HTR-8/SVneo (cell line): ENCODE measurements around the gene IFT27.

Experiments
- DNase-seq: peaks from one replicate; pipeline ENCODE4 v3.0.0; 2011; ENCODE audit warnings: low spot score, mixed read lengths; ENCODE audit not compliant: insufficient read length
- FAIRE-seq: peaks from 2 replicates; lab custom pipeline; 2011; peaks lifted over from hg19 to GRCh38; lab: Jason Lieb, UNC

IFT27 gene

DNA sequence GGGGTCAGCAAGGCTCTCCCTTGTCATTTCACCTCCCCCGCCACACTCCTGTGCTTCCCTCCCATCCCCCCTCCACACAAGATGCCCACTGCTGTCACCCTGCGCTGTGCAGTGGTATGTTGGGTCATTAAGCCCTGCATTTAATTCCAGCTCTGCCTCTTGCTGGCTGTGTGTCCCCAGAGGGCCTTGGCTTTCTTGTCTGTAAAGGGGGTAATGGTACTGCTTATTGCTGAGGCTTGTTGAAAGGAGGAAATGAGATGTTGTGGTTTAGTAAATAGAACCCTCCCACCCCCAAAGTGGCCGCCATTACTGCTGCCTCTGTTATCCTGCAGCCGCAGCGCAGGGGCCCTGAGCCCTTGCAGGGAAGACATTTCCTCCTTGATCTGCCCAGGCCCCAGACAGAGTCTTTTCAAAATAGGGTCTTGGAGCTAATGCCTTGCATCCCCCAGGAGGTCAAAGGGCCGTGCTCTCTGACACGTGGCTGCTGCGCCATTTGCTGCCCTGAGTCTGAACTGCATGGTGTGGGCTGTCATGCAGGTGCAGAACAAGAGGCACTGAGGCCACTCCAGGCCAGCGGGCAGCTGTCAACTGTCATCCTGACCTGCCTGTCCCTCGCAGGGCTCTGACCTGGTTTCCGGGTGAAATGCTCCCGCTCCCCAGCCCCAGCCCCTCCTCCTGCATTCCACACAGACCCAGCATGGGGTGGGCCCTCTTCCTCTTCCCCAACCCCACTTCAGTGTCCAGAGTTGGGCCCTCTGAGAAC is 22.2 kb upstream of the IFT27 start:
- no peak for FAIRE-seq
- DNase-seq: no peak

DNA sequence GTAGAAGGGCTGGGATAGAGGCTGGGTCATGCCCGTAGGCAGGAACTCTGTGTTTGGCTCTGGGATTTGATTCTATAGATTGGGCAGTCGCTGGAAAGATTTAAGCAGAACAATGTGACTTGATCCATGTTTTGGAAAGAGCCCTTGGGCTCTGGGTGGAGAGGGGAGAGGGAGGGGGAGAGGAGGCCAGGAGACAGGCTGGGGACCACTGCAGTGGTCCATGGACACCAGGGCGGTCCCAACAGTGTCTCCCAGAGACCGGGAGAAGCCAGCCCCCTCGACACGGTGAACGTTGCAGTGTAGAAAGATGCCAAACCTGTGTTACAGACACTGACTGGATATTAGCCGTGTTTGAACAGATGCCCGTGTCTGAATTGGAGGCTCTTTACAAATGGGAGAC is 21.5 kb upstream of the IFT27 start:
- FAIRE-seq: no peak
- DNase-seq: no peak

DNA sequence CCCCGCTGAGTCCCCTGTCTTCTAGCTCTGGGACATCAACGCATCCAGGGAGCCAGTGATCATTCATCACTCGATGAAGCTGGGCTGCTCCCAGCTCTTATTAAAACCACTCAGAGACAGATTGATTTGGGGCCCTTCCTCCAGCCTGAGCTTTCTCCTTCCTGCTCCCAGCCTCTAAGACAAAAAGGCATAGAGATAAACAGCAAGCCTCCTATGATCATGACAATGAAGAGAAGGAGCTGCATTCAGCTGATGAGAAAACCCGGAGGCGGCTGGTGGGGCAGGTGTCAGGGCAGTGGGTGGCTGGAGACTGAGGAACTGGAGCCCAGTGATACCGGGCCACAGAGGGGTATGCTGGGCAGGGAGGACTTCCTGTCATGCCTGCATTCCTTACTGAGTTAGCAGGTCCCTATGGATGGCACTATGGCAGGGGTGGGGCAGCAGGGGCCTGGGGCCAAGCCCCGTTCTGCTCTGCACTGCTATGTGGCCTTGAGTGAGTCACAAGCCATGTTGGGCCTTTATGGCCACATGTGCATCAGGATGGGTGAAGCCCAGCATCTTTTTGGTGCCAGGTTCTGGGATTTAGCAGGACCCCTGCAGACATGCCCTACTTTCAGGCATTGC is 20.7 kb upstream of the IFT27 start:
- no peak for DNase-seq
- FAIRE-seq: no peak

DNA sequence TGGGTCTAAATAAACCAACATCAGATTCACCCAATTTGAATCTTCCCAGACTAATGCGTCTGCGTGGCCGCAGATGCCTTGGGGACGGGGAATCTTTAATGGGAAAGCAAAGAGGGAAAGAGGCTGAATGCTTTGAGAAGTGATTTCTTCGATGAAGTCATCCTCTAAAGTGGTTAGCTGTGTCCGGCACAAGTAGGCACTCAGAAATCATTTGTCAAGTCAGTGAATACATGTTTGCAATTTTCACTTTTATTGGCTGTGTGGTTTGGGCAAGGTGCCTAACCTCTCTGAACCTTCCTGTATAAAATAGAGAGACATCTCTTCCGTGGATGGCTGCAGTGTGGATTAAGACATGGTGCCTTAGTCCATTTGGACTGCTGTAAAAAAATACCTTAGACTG is 19.7 kb upstream of the IFT27 start:
- FAIRE-seq: no peak

DNA sequence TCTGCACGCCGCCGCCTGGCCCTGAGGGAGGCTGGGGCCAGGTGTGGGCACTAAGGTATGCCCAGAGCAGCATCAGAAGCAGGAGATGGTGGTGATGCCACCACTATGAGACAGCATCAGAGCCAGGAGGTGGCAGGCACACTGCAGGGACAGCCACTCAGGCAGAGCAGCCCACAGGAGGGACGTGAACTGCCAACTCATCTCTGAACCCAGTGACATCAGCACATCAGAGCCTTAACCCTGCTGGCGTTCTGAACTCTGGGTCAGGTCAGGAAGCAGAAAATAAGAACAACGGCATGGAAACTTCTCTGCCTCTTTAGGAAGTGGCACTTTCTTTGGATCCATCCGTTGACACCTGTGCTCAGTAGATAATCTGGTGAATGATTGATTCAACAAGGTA is 14.7 kb upstream of the IFT27 start:
- DNase-seq: no peak
- FAIRE-seq: no peak

More for the DNA sequence above, 19.7 kb upstream of the IFT27 start:
- no peak for DNase-seq

DNA sequence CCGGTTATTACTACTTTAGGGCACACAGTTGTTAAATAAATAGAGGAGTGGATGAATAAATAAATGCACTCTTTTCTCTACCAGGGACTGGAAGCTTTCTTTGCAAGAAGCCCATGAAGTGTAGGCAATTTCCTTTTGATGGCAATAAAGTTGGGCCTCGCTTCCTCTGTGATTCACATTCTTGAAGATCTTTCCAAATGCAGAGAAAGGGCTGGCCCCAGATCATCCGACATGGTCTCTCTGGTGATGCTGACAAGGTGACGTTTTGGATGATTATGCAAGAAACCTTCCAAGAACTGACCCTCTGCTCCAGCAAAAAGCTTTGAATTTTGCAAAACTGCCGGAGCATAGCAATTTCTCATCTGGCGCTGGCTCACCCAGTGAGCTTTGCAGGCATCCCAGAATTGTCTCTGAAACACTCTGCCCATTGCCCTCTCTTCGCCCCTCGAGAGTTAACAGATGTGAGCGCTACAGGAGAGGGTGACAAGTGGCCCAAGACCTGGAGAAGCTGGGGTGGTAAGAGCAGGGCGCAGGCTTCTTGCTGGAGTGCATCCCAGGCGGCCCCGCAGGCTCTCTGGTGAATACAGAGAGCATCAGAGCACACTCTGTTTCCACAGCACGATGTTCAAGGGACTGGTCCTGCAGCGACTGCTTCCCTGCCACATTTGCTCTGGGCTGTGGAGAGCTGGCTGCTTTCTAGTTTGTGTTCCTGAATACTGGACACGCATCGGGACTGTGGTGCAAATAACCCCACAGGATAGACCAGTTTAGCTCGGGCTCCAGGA is 11.5 kb upstream of the IFT27 start:
- FAIRE-seq (no peak), DNase-seq (no peak)

DNA sequence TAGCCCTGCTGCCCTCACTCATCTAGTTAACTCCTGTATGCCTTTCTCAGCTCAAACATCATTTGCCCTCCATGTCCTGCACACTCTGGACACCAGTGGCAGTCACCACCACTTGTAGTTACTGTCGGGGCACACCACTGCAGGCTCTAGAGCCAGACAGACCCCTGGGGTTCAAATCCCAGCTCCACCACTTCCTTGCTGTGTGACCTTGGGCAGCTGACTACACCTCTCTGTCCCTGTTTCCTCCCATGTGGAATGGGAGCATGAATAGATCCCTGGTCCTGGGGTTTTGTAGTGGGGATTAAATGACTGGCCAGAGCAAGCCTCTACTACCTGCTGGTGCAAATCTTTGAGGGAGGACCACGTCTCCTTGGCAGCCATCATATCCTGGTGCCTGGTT is 7.8 kb upstream of the IFT27 start:
- DNase-seq: no peak
- FAIRE-seq: no peak

DNA sequence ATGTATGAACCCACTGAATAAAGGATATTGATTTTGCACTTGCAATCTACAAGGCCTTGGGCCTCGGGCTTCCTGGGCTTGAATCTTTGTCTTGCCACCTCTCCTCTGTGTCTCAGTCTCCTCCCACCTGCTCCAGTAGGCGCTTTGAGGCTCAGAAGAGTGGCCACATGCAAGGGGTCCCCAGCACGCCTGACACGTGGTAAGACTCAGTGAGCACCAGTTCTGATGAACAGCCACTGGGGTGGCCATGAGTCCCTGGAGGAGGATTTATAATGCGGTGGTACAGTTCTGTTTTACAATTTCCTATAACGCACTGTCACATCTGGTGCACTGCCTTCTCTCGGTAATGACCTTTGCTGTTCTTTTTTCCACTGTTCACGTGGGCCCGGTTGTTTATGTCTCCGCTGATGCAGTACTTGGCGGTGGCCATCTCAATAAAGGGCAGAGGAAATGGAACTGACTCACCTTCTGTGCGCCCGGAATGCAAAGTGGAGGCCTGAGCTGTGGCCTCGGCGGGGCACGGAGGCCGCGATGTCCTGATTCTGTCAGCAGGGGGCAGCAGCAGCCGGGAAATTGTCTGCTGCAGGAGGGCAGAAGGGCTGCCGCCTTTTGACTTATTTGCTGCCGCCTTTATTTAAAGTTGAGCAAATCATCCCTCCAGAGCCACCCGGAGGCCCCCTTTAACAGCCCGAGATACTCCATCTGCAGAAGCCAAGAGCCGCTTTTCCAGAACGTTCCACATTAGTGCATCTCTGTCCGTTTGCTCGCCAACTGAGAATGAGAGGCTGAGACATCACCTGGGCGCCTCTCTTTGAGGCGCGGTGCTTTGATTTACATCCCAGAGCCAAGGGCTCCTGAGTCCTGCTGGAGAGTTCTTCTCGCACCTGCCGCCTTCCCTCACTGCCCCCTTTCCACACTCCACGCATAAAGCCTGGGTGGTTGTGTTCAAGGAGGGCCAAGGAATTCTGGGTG is 6.0 kb upstream of the IFT27 start:
- FAIRE-seq (no peak), DNase-seq (peak; percentile 73)

DNA sequence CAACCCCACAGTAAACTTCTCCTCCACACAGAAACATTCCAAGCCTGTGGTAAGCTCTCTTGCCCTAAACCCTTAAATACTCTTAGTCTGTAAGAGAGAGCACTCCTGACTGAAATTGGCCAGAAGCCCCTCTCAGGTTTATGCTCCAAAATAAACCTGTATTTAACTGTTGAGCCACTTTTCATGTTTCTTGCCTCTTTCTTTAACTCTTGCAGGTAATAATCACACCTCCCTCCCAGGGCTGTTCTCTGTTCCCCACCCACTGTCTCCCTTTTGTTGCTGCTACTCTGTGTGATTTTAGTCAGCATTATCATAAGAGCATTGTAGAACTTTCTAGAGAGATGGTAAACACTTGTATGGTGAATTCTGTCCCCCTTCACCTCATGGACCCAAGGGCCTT is 2.1 kb upstream of the IFT27 start:
- DNase-seq: no peak
- no peak for FAIRE-seq

DNA sequence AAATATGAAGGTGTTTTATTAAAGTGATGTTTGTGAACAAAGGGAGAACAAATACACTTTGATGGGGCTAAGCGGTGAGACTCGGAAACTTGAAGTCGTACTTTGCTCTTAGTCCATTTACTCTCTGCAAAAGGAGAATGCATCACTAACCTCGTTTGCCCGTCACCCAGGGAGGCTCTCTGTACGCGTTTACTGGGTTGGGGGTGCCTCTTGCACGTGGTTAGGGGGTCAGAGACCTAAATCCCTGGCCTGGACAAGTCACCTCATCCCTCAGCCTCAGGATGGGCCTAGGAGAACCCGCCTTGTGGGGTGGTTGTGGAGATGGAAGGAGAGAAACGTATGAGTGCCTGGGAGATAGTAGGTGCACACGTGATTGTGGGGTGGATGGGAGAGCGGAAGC is 803 bp upstream of the IFT27 start:
- DNase-seq (no peak), FAIRE-seq (no peak)

DNA sequence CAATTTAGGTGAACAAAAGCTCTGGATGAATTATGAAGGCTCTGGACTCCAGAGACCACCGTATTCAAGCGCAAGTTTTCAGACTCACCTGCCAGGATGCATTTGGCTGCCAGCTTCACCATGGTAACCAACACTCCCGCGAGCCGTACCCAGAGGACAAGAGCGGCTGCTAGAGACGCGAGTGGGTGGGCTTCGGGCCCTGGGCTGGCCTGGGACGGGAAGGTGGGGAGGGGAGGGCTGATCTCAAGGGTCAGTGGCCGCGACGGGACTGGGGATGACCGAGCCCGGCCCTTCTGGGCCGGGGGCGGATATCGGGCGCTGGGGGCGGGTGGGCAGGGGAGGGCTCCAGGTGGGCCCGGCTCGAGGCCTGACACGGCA is 344 bp downstream of the IFT27 start:
- no peak for DNase-seq
- FAIRE-seq: no peak

DNA sequence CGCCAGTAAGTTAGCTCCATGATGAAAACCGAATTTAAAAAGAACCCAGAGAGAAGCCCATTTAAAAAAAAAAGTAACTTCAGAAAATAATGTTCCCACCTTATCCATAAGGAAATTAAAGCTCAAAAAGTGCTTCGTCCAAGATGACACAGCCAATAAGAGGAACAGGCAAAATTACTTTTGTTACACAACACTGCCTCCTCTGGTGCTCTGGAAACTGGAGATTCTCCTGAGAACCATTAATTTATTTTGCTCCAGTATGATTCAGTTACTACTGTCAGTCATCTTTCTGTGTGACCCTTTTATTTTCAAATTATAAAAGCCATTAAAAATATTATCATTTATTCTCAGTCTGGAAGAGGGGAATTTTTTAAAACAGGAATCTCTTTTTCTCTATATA is 2.0 kb downstream of the IFT27 start:
- DNase-seq (no peak), FAIRE-seq (no peak)

DNA sequence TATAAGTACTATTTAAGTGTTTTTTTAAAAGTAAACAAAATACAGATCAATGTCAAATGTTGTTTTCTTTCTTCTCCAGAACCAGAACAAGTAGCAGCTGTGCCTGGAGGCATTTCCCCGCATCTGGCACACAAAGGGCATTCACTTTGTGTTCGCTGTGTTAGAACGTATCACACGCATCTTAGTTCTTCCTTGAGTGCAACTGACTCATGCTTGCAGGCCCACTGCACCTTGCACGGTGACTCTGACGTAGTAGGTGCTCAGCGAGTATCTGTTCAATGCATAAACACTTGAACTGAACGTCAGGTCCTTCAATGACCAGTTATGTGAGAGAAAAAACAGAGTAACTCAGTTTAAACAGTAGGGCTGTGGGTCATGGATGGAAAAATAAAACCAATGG is 3.5 kb downstream of the IFT27 start:
- DNase-seq (no peak), FAIRE-seq (no peak)

DNA sequence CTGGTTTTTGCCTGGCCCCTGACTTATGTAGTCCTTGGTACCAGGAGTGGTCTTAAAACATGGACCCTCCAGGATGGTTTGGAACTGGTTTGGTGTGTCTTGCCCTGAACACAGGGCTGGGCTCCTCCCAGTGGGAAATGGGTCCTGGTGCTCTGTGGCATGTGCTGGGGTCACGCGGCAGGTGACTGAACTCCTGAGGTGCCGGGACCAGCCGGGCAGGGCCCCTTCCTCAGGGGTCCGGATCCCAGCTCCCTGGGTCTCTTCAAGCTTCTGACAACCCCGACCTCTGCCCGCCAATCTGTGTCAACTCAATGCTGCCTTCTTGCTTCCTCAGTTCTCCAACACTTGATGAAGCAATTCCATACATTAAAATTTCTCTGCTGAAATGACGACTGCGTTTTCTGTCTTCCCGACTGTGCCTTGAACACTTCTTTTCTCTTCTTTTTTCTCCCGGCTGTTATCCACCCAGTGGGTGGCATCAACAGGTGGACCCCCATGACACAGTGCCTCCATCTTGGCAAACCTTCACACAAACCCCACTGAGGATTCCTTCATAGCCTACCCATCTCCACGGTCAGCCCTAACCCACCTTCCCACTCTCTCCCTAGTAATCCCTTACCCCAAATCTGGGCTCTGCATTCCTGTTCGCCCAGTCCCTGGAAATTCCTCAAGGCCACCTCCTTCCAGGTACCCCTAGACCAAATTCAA is 4.4 kb downstream of the IFT27 start:
- no peak for DNase-seq

DNA sequence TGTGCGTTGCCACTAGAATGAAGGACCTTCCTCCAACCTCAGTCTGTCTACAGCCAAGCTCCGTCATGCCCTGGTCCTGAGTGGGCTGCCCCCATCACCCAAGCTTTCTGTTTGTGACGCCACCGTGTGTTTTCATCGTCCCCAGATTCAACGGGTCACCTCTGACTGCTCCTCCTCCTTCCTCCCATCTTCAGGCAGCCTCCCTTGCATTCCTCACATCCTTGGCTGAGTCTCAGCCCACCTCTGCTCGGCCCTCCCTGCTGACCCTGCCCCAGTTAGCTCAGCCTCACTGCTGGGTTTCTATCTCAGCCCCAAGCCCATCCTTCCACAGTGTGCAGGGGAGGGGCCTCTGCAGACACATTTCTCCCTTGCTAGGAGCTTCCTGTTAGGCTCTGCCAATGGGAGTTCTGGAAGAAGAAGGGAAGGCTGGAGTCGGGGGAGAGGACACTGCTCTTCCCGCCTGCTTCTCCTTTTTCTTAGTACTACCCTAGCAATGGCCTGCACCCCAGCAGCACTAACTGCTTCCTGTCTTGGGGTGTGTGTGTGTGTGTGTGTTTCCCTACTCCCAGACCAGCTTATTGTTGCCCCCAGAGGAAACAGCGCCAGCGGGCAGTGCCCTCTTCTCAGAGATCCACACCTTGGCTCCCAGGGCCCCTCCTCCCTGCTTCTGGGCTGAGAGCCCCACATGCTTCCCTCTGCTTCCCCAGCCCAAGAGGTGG is 5.2 kb downstream of the IFT27 start:
- DNase-seq (no peak), FAIRE-seq (no peak)

More for the DNA sequence above, 4.4 kb downstream of the IFT27 start:
- FAIRE-seq: no peak

DNA sequence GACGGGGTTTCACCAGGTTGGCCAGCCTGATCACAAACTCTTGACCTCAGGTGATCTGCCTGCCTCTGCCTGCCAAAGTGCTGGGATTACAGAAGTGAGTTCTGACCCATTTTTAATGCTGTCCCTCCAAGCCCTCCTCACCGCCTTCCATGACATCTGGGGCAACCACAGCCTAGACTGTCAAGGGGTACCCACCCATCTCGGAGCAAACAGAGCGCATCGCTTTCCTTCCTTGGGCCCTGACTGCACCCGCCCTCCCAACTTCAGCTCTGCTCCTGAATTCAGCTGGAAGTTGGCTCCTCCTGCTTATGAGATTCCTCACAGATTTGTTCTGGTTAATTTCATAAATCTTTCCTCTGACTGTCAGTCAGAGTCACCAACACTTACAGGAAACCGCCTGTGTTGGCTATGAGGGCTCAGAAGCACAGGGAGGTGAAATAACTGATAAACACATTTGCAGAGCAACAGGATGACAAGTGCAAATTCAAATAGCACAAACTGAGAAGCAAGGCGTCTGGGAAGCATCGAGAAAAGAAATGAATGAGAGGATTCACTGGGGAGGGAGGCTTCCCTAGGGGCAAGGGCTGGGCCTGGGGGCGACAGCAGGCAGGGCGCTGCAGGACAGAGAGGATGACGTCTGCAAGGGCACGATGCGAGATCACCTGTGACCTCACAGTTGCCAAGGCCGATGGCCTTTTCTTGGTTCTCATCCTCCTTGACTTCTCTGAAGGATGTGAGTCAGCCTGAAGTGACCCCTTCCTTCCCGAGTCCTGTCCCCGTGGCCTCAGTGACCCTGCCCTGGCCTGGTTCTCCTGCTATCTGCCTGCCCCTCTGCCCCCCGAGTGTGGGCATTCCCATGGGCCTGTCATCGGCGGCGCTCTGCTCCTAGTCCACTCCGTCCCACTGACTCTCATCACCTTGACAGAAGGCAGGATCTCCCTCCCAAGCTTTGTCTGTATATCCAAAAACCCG is 6.1 kb downstream of the IFT27 start:
- no peak for DNase-seq
- FAIRE-seq: no peak

DNA sequence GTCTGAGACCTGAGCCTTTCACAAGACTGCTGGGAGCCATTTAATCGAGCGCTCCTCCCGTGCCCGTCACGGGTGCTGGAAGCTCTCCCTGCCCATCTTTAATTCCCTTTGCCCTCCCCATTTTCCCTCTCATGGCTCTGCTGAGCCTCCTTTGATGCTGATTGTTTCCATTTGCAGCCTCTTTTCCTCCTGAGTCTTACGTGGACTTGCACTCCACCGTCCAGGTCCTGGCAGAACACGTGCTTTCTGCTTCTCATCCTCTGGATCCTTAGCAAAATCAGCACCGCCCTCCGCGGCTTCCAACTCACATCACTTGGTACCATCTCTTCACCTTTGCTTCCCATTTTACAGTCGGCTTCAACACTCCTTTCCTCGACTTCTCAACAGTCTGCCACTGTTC is 7.3 kb downstream of the IFT27 start:
- DNase-seq (no peak), FAIRE-seq (no peak)

DNA sequence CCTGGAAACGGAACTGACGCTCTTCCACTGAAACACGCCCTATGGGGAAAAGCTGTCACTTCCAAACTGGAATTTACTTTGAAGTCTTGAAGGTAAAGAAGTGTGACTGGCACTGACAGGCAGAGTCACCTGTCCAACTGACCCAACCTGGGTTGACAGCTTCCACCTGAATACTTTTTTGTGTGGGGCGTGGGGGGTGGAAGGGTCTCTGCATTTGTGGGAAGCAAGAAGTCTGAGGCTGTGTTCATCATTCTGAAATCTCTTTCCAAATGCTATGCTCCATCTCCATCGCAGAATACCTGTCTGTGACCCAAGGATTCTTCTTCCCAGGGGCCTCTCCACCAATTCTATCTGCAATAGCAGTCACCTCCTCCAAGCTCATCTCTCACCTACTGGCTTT is 7.8 kb downstream of the IFT27 start:
- FAIRE-seq (no peak), DNase-seq (no peak)
